ENCODE results near the gene RACK1. TPM values are rescaled to one million over a fixed set of nuclear protein-coding genes. Genes with fewer than 3 reads are reported as not detected.
A peak's percentile ranks its signal among the peaks of the same experiment; 100 is the strongest.

The RACK1 gene
- total and polyA plus RNA-seq, 4 donors = 310 to 2,255 (median 940) TPM

GRCh38 chr5:181258576-181258975 is 14.9 kb upstream of the RACK1 start:
- no peak for DNase-seq (ENCODE audit: low spot score)
- no peaks in the 10 kb centered on the region for H3K9me3 ChIP-seq (ENCODE audit: control insufficient read depth in 4 of 4, low read length in 3 of 4)
- H3K9ac ChIP-seq (ENCODE audit: low read depth in 1 of 2, low read length in 2 of 2) = no peak overlapping the region
- TF ChIP-seq TAF1 (conservative IDR thresholded peaks at IDR 0.05) = no peak
- TF ChIP-seq NR2F2 (IDR thresholded peaks at IDR 0.05) = no peak
- TF ChIP-seq ZBTB33 (IDR thresholded peaks at IDR 0.05) = no peak
- no peak for TF ChIP-seq HNF4G (IDR thresholded peaks at IDR 0.05)
- no peak for TF ChIP-seq EGR1 (IDR thresholded peaks at IDR 0.05; ENCODE audit: low read depth in 2 of 2)
- TF ChIP-seq MAX (IDR thresholded peaks at IDR 0.05) = no peak
- TF ChIP-seq FOXA1 (IDR thresholded peaks at IDR 0.05) = no peak
- no peak for TF ChIP-seq FOXA2 (IDR thresholded peaks at IDR 0.05)
- no peak for TF ChIP-seq SP1 (IDR thresholded peaks at IDR 0.05)
- TF ChIP-seq YY1 (IDR thresholded peaks at IDR 0.05) = no peak
- TF ChIP-seq RAD21 (IDR thresholded peaks at IDR 0.05) = no peak
- TF ChIP-seq JUND (IDR thresholded peaks at IDR 0.05) = no peak
- no peak for TF ChIP-seq HNF4A (conservative IDR thresholded peaks at IDR 0.05)
- TF ChIP-seq ATF3 (IDR thresholded peaks at IDR 0.05) = no peak
- no peak for TF ChIP-seq GABPA (IDR thresholded peaks at IDR 0.05 in 1 of 2, conservative IDR thresholded peaks at IDR 0.05 in 1 of 2)
- TF ChIP-seq RXRA (IDR thresholded peaks at IDR 0.05) = no peak
- TF ChIP-seq REST (IDR thresholded peaks at IDR 0.05) = no peak
- no peaks in the 10 kb centered on the region for H3K27me3 ChIP-seq (ENCODE audit: control insufficient read depth in 4 of 4, insufficient read depth in 4 of 4, low read length in 3 of 4)
- peaks cover 7 to 41% (median 28%) of the 10 kb centered on the region in 4 donors for H3K4me1 ChIP-seq (ENCODE audit: control insufficient read depth in 4 of 4, insufficient read depth in 4 of 4, low read length in 3 of 4)
- H3K4me3 ChIP-seq (ENCODE audit: low read depth in 1 of 3, low read length in 3 of 3) = peak overlapping the region in 2 of 3 donors; percentile 1 to 92
- H3K36me3 ChIP-seq (ENCODE audit: control insufficient read depth in 4 of 4, insufficient read depth in 3 of 4, low read depth in 1 of 4, low read length in 3 of 4) = peaks cover 0 to 5% (median 2%) of the 10 kb centered on the region in 4 donors
- H3K27ac ChIP-seq (ENCODE audit: low read depth in 1 of 2, low read length in 2 of 2) = no peak overlapping the region
- WGBS = 78% methylated on average over 3 of the region's 3 CpGs

GRCh38 chr5:181255836-181256578 is 12.3 kb upstream of the RACK1 start:
- no peak for DNase-seq (ENCODE audit: low spot score)
- H3K9ac ChIP-seq (ENCODE audit: low read depth in 1 of 2, low read length in 2 of 2) = no peak overlapping the region
- no peaks in the 10 kb centered on the region for H3K27me3 ChIP-seq (ENCODE audit: control insufficient read depth in 4 of 4, insufficient read depth in 4 of 4, low read length in 3 of 4)
- peaks cover 2 to 10% (median 4%) of the 10 kb centered on the region in 4 donors for H3K36me3 ChIP-seq (ENCODE audit: control insufficient read depth in 4 of 4, insufficient read depth in 3 of 4, low read depth in 1 of 4, low read length in 3 of 4)
- peaks cover 7 to 41% (median 29%) of the 10 kb centered on the region in 4 donors for H3K4me1 ChIP-seq (ENCODE audit: control insufficient read depth in 4 of 4, insufficient read depth in 4 of 4, low read length in 3 of 4)
- WGBS = 86% methylated on average over 7 of the region's 7 CpGs
- TF ChIP-seq JUND (IDR thresholded peaks at IDR 0.05) (no peak), CTCF (IDR thresholded peaks at IDR 0.05; ENCODE audit: low read depth, low read length, missing input control) (no peak), RXRA (IDR thresholded peaks at IDR 0.05) (no peak), NR2F2 (IDR thresholded peaks at IDR 0.05) (peak; percentile 8)
- no peak overlapping the region for H3K27ac ChIP-seq (ENCODE audit: low read depth in 1 of 2, low read length in 2 of 2)
- H3K4me3 ChIP-seq (ENCODE audit: low read depth in 1 of 3, low read length in 3 of 3) = no peak overlapping the region
- H3K9me3 ChIP-seq (ENCODE audit: control insufficient read depth in 4 of 4, low read length in 3 of 4) = no peaks in the 10 kb centered on the region

Measured in liver (tissue), 9 donors.